IgD-negative memory B cell (primary cell): ENCODE data around the gene ANXA5. TPM values are rescaled to one million over a fixed set of nuclear protein-coding genes. Genes with fewer than 3 reads are reported as not detected.

ENCODE experiments used
- H3K27ac Mint-ChIP-seq, 3 donors: one replicate each; pipeline ENCODE4 v1.8.0; 2020 to 2022; ENCODE audit warnings: mild to moderate bottlenecking in 3 of 3, mixed read lengths in 3 of 3, moderate library complexity in 1 of 3
- H3K27me3 Mint-ChIP-seq: one replicate; pipeline ENCODE4 v1.8.0; 2021; ENCODE audit warnings: mixed read lengths
- H3K36me3 Mint-ChIP-seq: one replicate; pipeline ENCODE4 v1.8.0; 2020; ENCODE audit warnings: mild to moderate bottlenecking, mixed read lengths
- H3K4me1 Mint-ChIP-seq, 3 donors: one replicate each; pipeline ENCODE4 v1.8.0; 2020 to 2022; ENCODE audit warnings: mixed read lengths in 3 of 3, mild to moderate bottlenecking in 1 of 3
- H3K4me3 Mint-ChIP-seq, 4 donors: one replicate each; pipeline ENCODE4 v1.8.0; 2020 to 2022; ENCODE audit warnings: mild to moderate bottlenecking in 4 of 4, mixed read lengths in 4 of 4, moderate library complexity in 3 of 4
- H3K9me3 Mint-ChIP-seq, 3 donors: one replicate each; pipeline ENCODE4 v1.8.0; 2020 to 2021; ENCODE audit warnings: mixed read lengths in 3 of 3, mild to moderate bottlenecking in 1 of 3
- polyA plus RNA-seq: library from polyadenylated mRNA; unstranded; fragments of 300-500 nt; fragmentation: Illumina TruSeq; gene quantifications from one replicate; pipeline ENCODE4 v1.2.3, GENCODE V29; 2021

ANXA5 gene
- polyA plus RNA-seq, 1 donor from 2014 or later: 170 TPM

DNA sequence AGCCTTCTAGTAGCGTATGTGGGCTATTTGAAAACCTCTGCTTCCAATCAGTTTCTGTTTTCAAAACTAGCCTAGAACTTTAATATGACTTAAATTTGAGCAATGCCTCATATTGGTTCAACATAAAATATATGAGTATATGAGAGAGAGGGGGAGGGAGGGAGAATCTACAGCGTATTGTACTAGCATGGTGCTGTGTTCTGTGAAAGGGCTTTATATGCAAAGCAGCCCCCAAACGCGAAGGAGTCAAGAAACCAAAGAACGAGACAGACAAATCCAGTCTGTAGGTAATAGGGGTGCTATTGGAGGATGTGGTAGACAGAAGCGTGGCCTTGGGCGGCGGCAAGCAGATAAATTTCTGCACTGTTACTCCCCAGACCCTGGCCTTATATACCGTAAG is 784 bp upstream of the ANXA5 start:
- Mint-ChIP-seq H3K4me3 (peak overlapping the region; percentile 91 to 97 (median 97)), H3K9me3 (no peaks in the 10 kb centered on the region), H3K36me3 (peaks cover 2% of the 10 kb centered on the region), H3K4me1 (peaks cover 10 to 21% (median 19%) of the 10 kb centered on the region in 3 donors), H3K27ac (peak overlapping the region; percentile 72 to 91 (median 90)), H3K27me3 (peaks cover 2% of the 10 kb centered on the region)

DNA sequence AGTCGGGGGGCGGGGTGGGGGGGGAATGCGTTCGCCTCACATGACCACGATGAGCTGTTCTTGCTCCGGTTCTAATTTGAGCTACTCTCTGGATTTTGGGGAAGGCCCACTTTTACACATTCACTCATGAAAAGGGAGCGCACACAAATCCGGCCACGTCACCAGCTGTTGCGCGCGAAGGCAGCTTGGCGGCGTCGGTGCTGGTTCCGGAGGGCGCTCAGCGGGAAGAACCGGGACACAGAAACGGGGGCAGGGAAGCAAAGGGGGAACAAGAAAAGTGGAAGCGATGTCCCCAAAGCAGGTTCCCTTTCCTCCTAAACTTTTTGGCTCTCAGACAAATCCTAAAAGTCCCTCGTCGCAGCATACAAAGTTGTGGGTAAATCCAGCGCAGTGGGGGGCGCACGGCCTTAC is 605 bp downstream of the ANXA5 start:
- H3K27me3 Mint-ChIP-seq: peaks cover 2% of the 10 kb centered on the region
- peaks cover 6% of the 10 kb centered on the region for H3K36me3 Mint-ChIP-seq
- peak overlapping the region; percentile 36 to 90 (median 82) for H3K27ac Mint-ChIP-seq
- peaks cover 16 to 29% (median 24%) of the 10 kb centered on the region in 3 donors for H3K4me1 Mint-ChIP-seq
- peak overlapping the region; percentile 96 to 98 (median 97) for H3K4me3 Mint-ChIP-seq
- H3K9me3 Mint-ChIP-seq: no peaks in the 10 kb centered on the region

DNA sequence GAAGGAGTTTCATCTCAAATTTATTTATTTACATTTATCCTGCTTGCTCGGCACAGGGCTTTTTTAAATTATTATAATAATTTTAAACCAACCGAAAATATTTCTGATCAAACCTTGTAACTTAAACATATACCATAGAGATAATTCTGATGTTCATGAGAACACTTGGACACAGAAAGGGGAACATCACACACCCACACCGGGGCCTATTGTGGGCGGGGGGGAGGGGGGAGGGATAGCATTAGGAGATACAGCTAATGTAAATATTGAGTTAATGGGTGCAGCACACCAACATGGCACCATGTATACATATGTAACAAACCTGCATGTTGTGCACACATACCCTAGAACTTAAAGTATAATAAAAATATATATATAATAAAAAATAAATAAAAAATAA is 2.9 kb downstream of the ANXA5 start:
- Mint-ChIP-seq H3K27me3 (peaks cover 2% of the 10 kb centered on the region), H3K4me3 (peak overlapping the region in 1 of 4 donors; percentile 26), H3K9me3 (no peaks in the 10 kb centered on the region), H3K4me1 (peaks cover 16 to 33% (median 27%) of the 10 kb centered on the region in 3 donors), H3K36me3 (peaks cover 8% of the 10 kb centered on the region), H3K27ac (no peak overlapping the region)

DNA sequence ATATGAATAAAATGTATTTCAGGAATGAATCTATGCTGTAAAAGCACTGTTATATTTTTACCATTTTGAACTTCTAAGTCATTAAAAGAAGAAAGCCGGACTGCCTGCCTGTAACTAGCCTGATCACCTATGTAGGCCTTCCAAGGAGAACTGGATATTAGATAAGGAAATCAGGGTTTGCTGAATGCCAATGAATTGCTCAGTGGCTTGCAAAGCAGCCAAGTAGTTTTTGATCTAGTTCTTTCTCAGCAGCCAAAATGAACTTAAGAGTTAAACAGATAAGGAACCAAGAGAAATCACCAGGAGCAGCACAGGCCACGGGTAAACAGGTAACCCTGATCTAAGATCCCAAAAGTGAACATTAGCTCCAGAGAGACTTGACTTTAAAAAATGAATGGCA is 3.3 kb downstream of the ANXA5 start:
- Mint-ChIP-seq H3K36me3 (peaks cover 8% of the 10 kb centered on the region), H3K27ac (no peak overlapping the region), H3K4me1 (peaks cover 14 to 32% (median 27%) of the 10 kb centered on the region in 3 donors), H3K4me3 (peak overlapping the region in 1 of 4 donors; percentile 26), H3K27me3 (peaks cover 2% of the 10 kb centered on the region), H3K9me3 (no peaks in the 10 kb centered on the region)

DNA sequence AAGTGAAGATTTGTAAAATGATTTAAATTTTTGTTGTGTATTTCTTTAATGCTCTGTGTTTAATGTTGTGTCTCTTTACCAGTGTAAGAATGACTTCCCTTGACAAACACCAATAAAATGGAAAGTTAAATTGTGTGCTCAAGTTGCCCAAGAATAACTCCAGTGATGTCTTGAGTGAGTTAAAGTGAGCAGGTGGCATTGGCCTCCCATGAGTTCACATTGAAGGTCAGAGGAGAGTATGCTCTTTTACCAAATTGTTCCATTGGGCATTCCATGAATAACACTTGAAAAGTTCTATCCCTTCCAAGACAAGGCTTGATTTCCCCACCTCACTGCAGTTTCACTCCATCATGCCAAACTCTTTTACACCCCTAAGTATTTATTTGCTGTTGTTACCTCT is 4.5 kb downstream of the ANXA5 start:
- H3K27me3 Mint-ChIP-seq: no peaks in the 10 kb centered on the region
- H3K9me3 Mint-ChIP-seq: no peaks in the 10 kb centered on the region
- H3K4me1 Mint-ChIP-seq: peaks cover 10 to 24% (median 19%) of the 10 kb centered on the region in 3 donors
- peaks cover 8% of the 10 kb centered on the region for H3K36me3 Mint-ChIP-seq
- H3K27ac Mint-ChIP-seq: peak overlapping the region in 1 of 3 donors; percentile 14
- H3K4me3 Mint-ChIP-seq: peak overlapping the region in 1 of 4 donors; percentile 11

DNA sequence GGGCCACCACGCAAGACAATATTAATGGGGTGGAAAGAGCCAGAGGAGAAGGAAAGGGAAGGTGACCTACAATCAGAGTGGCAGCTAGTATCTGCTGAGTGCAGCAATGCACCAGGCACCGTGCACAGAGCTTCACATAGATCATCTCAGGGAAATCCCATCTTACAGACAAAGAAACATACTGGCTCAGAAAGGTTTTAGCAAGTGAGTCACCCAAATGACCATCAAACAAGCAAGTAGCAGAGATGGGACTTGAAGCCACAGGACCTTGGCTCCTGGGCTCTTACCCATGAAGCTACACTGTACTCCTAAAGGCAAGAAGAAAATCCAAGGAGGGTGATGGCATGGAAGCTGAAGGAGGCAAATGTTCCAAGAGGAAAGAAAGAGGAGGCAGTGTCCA is 6.8 kb downstream of the ANXA5 start:
- Mint-ChIP-seq H3K4me3 (no peak overlapping the region), H3K36me3 (peaks cover 9% of the 10 kb centered on the region), H3K27me3 (no peaks in the 10 kb centered on the region), H3K4me1 (peaks cover 12 to 17% (median 14%) of the 10 kb centered on the region in 3 donors), H3K27ac (no peak overlapping the region), H3K9me3 (no peaks in the 10 kb centered on the region)

DNA sequence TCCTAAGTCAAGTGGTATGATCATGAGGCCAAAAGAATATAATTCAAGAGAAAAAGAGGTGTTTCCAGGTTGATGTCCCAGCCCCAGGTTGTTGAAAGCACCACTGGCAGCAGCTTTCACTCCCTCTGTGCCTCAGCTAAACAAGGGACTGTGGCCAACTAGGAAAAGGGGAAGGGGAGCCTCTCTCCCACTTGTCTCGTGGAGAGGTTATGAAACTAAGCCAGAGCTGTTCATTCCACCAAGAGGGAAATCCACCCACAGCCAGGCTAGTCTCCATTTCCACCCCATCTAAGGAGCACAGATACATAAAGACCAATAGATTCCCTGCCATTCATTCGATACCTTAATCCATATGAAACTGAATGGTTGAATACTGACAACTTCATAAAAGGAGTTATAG is 8.1 kb downstream of the ANXA5 start:
- H3K4me1 Mint-ChIP-seq: peaks cover 10 to 14% (median 10%) of the 10 kb centered on the region in 3 donors
- no peaks in the 10 kb centered on the region for H3K27me3 Mint-ChIP-seq
- H3K27ac Mint-ChIP-seq: no peak overlapping the region
- H3K36me3 Mint-ChIP-seq: peaks cover 9% of the 10 kb centered on the region
- H3K9me3 Mint-ChIP-seq: no peaks in the 10 kb centered on the region
- H3K4me3 Mint-ChIP-seq: no peak overlapping the region

DNA sequence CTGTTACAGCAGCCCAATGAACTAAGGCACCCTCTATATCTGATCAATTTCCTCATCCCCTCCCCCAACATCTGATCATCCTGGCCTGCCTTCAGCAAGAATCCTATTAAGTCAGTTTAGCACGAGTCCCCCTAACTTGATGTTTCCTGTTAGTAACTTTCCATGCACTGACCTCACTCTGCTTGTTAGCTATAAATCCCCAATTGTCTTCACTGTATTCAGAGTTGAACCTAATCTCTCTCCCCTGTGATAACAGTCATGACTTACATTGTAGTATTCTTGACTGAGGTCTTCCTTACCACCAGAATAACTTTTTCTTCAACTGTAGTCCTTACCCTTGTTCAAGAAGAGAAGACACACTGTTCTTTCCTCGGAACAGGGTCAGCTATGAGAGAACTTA is 8.5 kb downstream of the ANXA5 start:
- no peaks in the 10 kb centered on the region for H3K27me3 Mint-ChIP-seq
- no peak overlapping the region for H3K27ac Mint-ChIP-seq

DNA sequence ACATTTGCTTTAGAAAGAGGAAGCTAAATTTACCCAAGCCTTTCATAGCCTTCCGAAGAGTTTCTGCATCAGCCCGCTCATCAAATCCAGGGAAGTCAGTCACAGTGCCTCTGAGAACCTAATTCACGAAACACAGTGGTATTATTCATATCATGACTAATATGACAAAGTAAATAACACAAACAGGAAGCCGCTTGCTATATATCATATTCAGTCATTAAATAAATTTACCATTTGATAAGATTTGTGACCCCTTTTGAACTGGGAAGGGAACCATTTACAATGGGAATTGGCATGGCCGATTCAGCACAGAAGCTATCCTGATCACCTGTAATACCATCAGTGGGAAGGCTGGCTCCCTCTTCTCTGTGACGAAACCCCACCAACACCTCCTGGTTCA is 10.5 kb downstream of the ANXA5 start:
- Mint-ChIP-seq H3K27me3 (no peaks in the 10 kb centered on the region), H3K27ac (no peak overlapping the region), H3K4me3 (no peak overlapping the region), H3K9me3 (no peaks in the 10 kb centered on the region), H3K36me3 (peaks cover 3% of the 10 kb centered on the region), H3K4me1 (peaks cover 2 to 4% (median 4%) of the 10 kb centered on the region in 3 donors)

More for the DNA sequence above, 8.5 kb downstream of the ANXA5 start:
- H3K4me1 Mint-ChIP-seq: peaks cover 10 to 14% (median 10%) of the 10 kb centered on the region in 3 donors
- H3K36me3 Mint-ChIP-seq: peaks cover 9% of the 10 kb centered on the region
- no peaks in the 10 kb centered on the region for H3K9me3 Mint-ChIP-seq
- H3K4me3 Mint-ChIP-seq: no peak overlapping the region

DNA sequence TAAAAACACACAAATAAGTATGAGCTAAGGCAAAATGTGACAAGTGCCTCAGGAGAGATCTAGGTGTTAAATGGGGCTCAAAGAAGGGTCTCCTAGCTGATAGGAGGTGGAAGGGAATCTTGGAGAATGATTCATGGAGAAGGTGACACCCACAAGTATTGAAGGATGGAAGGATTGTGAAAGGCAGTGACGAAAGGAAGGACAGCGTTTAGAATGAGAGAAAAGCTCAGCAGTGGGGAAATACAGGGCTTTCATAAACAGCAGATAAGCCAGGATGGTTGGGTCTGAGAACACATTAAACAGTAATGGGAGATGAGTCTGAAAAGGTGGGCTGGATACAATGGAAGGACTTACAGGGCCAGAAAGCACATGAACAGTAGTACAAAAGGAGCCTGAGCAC is 11.5 kb downstream of the ANXA5 start:
- H3K27me3 Mint-ChIP-seq: no peaks in the 10 kb centered on the region
- no peaks in the 10 kb centered on the region for H3K9me3 Mint-ChIP-seq
- peak overlapping the region in 1 of 3 donors; percentile 2 for H3K27ac Mint-ChIP-seq
- H3K4me1 Mint-ChIP-seq: peaks cover 0 to 2% (median 0%) of the 10 kb centered on the region in 3 donors
- H3K36me3 Mint-ChIP-seq: peaks cover 1% of the 10 kb centered on the region
- no peak overlapping the region for H3K4me3 Mint-ChIP-seq

DNA sequence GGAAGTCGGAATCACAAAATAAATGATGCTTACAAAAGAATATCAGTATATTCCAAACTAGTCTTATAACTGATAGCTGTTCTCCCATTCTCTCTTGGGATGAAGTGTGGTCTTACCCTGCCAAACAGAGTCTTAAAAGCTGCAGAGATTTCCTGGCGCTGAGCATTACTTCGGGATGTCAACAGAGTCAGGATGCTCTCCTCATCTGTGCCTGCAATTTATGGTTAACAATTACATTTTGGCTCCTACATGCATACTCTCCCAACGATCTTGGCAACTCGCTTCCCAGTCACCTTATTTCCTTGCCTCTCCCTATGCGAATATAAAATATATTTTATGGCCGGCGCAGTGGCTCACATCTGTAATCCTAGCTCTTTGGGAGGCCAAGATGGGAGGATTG is 12.2 kb downstream of the ANXA5 start:
- no peaks in the 10 kb centered on the region for H3K27me3 Mint-ChIP-seq
- H3K4me1 Mint-ChIP-seq: peaks cover 0 to 2% (median 0%) of the 10 kb centered on the region in 3 donors
- H3K27ac Mint-ChIP-seq: no peak overlapping the region
- H3K36me3 Mint-ChIP-seq: peaks cover 1% of the 10 kb centered on the region
- H3K4me3 Mint-ChIP-seq: no peak overlapping the region
- no peaks in the 10 kb centered on the region for H3K9me3 Mint-ChIP-seq

DNA sequence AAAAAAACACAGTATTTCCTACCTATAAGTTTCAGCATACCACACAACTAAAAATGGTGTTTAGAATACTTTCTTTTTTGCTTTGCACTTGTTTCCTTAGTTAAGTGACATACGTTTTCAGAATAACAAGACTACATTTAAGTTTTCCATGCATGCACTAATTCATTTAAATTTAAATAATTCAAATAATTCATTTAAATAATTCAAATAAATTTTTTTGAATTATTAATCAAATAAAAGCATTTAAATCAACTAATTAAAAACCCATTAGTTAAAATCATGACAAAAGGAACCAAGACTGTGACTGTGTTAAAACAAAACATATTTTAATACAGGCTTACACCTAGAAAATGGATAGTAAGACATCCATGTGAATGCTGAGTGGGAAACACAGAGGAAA is 12.8 kb downstream of the ANXA5 start:
- Mint-ChIP-seq H3K27ac (no peak overlapping the region), H3K4me3 (no peak overlapping the region), H3K9me3 (no peaks in the 10 kb centered on the region), H3K4me1 (peaks cover 0 to 2% (median 0%) of the 10 kb centered on the region in 3 donors), H3K36me3 (peaks cover 1% of the 10 kb centered on the region), H3K27me3 (no peaks in the 10 kb centered on the region)

DNA sequence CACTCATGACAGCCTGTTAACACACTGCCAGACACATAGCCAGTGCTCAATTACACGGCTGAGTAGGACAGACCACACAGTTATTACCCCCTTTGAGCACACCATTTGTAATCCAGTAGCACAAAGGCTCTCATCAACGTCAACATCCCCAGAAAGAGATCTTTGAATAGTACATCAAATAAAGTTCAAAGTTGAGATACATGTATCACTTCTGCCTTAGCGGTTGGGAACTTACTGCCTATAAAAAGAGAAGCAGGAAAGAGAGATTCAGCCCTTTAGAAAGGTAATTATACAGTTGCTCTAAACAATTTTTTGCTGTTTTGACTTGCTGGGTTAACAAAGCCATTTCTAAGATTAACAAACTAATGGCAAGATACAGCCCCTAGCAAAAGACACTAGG is 16.2 kb downstream of the ANXA5 start:
- Mint-ChIP-seq H3K27me3 (no peaks in the 10 kb centered on the region), H3K4me3 (no peak overlapping the region), H3K27ac (peak overlapping the region in 1 of 3 donors; percentile 39), H3K4me1 (peaks cover 0 to 2% (median 0%) of the 10 kb centered on the region in 3 donors), H3K36me3 (peaks cover 6% of the 10 kb centered on the region), H3K9me3 (no peaks in the 10 kb centered on the region)

DNA sequence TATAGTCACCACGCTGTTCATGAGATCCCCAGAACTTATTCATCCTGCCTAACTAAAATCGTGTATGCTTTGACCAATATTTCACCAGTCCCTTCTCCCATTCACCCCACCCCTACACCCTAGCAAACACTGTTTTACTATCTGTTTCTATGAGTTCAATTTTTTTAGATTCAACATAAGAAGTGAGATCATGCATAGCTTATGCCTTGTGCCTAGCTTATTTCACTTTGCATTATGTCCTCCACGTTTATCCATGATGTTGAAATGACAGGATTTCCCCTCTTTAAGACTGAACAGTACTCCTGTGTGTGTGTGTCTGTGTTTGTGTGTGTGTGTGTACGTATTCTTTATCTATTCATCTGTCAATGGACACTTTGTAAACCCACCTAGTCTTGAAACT is 16.8 kb downstream of the ANXA5 start:
- Mint-ChIP-seq H3K36me3 (peaks cover 5% of the 10 kb centered on the region), H3K27me3 (no peaks in the 10 kb centered on the region), H3K4me3 (no peak overlapping the region), H3K27ac (no peak overlapping the region), H3K9me3 (no peaks in the 10 kb centered on the region), H3K4me1 (no peaks in the 10 kb centered on the region)

DNA sequence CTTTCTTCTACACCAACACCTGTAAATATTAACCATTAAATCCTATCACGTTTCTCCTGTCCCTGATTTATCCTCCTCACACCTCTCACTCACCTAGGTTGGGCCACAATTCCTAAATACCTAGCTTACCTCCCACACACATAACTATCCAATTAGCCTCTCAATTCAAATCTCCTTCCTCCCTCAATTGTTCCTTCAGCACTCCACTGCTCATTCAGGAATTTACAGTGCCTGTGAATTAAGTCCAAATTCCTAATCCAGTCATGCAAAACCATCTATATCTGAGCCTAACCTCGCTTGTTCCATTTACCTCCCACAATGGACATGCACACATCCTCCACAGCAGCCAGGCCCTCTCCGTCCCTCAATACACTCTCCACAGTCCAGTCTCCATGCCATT is 17.5 kb downstream of the ANXA5 start:
- H3K36me3 Mint-ChIP-seq: peaks cover 5% of the 10 kb centered on the region
- H3K4me1 Mint-ChIP-seq: no peaks in the 10 kb centered on the region
- H3K9me3 Mint-ChIP-seq: no peaks in the 10 kb centered on the region
- H3K27ac Mint-ChIP-seq: no peak overlapping the region
- H3K4me3 Mint-ChIP-seq: no peak overlapping the region
- H3K27me3 Mint-ChIP-seq: no peaks in the 10 kb centered on the region

DNA sequence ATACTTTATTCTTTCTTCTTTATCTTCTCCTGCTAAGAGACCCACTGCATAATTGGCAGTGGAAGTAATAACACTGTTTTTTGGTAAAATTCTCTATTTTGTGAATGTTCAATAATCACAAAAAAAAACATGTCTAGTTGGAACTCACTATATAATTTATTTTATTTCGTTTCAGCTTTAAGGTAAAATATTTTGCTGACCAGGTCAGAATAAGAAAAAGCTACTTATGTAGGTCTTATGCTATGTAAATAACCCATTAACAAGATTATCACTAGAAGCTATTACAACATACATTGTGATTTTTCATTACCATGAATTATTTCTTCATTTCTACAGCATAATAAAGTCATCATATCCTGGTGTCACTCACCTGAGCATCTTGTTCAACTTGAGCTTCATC is 19.3 kb downstream of the ANXA5 start:
- Mint-ChIP-seq H3K27me3 (no peaks in the 10 kb centered on the region), H3K4me3 (no peak overlapping the region), H3K9me3 (no peaks in the 10 kb centered on the region), H3K36me3 (peaks cover 5% of the 10 kb centered on the region), H3K4me1 (no peaks in the 10 kb centered on the region), H3K27ac (no peak overlapping the region)
